G401 (cell line): Measurements from ENCODE around the gene VWA2. TPM values are rescaled to one million over a fixed set of nuclear protein-coding genes. Genes with fewer than 3 reads are reported as not detected.
"Not testable (repeated sequence)": the region's sequence is repeated elsewhere in the genome, so short reads cannot be mapped to it uniquely, and the experiment has no call there.

Experiments used
- DNase-seq: peaks from one replicate; pipeline ENCODE4 v3.0.0-alpha.2; 2015; ENCODE audit warnings: low spot score
- in situ Hi-C: cut with HindIII; loops from 2 replicates; pipeline ENCODE4 v1.10.0; 2016; ENCODE audit warnings: low sequenced_read_pairs, mixed read lengths
- total RNA-seq: library from RNA; depleted of rRNA; stranded (reverse); fragments of >200 nt; shearing (Covaris generic); gene quantifications from 2 replicates; pipeline ENCODE4 v1.2.3, GENCODE V29; 2014; rRNA removed

VWA2 gene
- total RNA-seq, 1 experiment from 2014 or later = not detected

DNA sequence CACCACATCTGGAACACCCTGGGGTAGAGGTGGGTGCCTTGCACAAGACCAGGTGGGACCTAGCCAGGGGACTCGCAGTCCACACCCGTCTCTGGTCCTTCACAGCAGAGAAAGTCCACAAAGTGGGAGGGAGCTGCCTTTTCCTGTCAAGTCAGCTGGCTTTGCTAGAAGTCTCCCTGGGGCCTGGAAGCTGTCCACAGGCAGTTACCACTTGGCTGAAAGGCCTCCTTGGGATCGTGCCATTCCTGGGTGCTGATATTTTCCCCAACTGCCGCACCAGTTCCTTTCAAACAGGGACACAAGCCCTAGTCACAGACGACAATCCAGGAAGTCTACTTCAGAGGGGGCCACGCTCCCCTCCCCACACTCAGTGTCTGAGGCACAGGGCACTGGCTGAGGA is 89.8 kb downstream of the VWA2 start:
- DNase-seq = peak; percentile 76
- in situ Hi-C loops = no loop called here

DNA sequence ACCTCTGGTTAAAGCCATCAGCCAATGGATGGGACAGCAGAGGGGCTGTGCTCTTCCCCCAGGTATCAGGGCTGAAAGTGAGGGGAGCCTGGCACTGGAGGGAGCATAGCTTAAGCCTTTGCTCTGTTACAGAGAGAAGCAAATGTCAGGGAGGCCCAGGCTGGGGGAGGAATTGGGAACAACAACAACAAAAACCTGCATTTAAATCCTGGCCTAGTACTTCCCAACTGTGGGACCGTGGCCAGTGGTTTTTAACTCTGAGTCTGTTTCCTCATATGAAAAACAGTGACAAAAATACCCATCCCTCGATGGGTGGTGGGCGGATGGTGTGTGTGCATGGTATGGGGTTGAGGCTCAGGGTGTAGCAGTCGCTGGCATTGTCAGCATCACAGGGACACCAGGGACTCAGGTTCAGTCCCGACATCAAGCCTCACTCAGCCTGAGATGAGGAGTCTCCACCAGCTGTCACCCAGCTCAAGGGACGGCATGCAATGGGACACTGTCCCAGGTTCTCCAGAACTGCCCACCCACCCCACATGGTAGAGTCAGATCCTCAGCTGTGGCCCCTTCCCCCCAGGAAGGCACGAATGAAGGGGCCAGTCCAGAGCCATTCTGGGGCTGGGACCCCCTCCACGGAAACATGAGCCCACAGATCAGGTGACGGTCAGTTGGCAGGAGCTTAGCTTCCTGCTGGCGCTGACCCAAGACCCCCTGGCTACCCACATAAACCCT is 90.7 kb downstream of the VWA2 start:
- DNase-seq = no peak
- in situ Hi-C loops = no loop called here

DNA sequence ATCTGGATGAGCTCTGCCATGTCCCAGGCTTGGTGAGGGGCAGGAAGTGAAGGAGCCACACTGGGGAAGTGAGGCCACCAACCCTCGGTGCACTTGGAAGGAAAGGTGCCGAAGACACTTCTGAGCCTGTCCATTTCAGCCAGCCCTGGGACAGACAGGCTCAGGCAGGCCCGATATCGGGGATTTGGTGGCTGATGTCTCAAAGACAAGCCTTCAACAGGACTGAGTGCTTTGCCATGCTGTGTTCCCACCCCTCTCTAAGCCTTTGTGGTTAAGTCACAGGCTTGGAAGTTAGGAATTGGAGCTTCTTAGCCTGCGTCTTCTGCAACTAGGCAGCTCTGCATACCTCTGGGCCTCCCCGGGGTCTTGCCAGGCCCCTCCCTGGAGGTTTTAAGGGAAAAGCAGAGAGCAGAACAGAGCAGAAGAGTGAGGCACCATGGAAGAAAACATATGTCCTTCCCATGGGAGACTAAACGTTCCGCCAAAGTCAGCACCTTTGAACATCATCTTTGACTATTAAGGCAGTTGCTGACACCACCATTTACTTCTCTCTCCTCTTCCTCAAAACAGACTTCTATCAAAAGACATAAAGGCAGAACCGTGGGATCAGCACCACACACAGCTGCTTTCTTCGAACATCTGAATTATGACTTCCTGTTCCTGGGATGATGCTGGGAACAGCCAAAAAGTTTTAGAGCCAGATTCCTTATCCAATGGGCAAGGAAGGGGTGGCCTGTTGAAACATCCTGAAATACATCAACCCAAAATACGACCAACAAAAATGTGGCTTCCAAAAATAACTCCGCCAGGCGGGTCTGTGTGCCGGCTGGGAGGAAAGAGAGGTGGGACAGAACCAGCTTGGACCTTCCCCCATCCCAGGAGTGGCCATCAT is 93.5 kb downstream of the VWA2 start:
- no peak for DNase-seq
- in situ Hi-C loops = no loop called here

DNA sequence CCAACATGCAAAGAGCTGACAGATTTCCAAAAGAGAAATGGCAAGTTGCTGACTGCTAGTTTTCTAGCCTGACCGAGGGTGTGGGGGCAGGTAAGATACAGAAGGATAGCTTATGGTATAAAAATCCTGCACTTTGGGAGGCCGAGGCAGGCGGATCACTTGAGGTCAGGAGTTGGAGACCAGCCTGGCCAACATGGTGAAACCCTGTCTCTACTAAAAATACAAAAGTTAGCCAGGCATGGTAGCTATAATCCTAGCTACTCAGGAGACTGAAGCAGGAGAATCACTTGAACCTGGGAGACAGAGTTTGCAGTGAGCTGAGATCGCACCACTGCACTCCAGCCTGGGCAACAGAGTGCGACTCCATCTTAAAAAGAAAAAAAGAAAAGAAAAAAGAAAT is 94.4 kb downstream of the VWA2 start:
- DNase-seq, in situ Hi-C loops: not testable (repeated sequence)

DNA sequence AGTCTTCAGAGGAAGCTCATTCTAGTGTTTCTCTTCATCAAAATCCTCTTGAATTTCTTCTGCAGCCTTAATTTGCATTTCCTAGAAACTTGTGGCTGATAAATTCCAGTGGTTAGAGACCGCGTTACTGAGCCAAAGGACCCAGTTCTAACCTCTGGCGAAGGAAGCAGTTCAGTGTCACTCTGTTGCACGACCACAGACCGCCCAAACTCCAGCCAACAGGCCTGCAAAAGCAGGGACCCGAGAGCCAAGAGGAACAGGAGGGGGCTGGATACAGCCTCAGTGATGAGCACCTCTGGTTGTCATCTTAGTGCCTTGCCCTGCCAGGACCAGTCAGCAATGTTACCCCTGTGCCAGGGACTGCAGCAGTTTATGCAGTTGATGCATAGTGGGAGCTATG is 95.2 kb downstream of the VWA2 start:
- no peak for DNase-seq
- in situ Hi-C loops = no loop called here

GRCh38 chr10:114335614-114336013 is 96.6 kb downstream of the VWA2 start:
- in situ Hi-C loops = no loop called here

DNA sequence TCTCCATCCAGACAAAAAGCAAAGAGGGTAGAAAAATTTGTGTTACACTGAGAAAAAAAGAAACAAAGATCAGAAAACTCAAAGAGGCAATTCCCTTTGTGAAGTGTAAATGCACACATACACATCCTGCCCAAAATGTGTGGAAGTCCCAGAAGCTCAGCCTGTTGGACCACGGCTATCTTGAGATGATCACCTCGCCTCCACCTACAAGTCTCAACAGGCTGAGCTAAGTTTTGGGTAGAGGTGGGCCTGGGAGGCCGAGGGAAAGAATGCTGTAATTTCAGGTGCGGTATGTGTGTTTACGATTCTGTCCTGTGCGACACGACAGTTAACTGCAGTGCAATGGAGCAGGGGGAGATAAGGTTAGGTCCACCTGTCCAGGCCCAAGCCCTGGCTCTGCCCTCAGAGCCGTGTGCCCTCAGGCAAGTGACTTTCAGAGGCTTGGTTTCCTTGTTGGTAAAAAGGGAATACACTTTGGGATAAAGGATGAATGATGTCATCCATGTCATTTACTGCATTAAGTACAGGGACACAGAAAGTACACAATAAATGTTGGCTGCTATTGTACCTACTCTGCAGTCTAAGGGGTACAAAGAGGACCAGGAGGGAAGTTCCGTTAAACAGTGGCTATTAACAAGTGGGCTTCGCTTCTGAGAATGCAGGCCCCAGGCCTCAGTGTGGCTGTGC is 97.9 kb downstream of the VWA2 start:
- in situ Hi-C loops = no loop called here
- no peak for DNase-seq

More at GRCh38 chr10:114335614-114336013, 96.6 kb downstream of the VWA2 start:
- DNase-seq = no peak

DNA sequence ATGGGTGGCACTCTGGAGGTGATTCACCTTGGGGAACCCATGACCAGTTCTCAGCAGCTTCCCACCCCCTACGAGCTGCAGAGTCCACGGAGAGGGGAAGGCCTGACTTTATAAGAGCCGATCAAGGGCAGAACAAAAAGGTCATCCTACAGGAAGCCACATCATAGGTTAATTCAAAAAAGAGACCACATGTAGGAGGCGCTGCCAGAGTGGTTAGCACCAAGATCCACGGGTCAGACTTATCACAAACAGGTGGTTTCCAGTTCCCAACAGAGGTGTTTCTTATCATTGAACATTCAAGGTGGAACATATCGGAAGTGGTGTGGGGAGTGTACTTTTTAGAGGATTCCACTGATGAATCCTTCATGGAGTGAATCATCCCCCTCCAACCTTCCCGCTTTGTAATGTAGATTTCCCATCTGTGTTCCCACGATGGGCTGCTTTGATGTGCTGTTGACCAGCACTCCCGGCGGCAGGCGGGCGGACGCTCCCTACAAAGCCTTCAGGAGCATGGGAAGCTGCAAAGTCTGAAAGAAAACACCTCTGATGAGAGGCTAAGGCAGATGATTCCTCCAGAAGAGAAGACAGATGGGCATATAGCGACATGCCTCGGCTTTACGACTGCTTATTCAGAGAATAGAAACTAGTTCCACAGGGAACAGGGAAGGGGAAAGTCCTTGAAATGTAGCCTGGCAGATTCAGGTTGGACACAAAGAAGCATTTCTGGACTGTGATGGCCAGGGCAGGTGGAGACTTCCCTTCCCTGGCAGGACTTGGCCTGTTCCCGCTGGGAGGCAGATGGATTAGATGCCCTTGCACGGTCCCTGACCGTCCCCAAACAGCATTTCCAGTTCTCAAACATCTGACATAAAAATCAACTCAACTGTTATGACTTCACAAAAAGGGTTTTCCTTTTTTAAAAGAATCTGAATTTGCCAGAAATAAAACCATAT is 98.7 kb downstream of the VWA2 start:
- peak; percentile 97 for DNase-seq
- in situ Hi-C loops = no loop called here

DNA sequence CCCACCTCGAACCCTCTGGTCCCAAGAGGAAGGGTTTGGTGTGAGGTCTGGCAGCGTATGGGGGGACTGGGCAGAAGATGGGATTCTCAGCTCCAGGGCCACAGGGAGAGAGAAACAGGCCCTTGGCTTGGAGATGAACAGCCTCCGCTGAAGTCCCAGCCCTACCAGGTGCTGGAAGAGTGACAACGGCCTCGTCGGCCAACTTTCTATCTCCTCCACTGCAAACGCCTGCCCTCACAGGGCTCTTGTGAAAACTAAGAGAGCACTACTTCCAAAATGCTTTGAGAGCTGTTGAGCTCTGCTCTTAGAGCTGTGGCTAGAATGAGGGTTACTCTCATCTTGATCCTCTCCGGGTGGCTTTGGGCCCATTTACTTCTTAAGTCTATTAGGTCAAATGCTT is 101.8 kb downstream of the VWA2 start:
- DNase-seq = peak; percentile 56
- in situ Hi-C loops = no loop called here

Other genes with a start within 250 kb of the VWA2 start
- gene ADRB1, start 195.4 kb upstream of the VWA2 start, total RNA-seq = 4.1 and 4.8 TPM in 2 replicates
- 5.6 and 6.8 TPM in 2 replicates for gene CCDC186, start 65.1 kb upstream of the VWA2 start, total RNA-seq
- not detected in 2 replicates for gene TDRD1, start 59.9 kb upstream of the VWA2 start, total RNA-seq
- 0.10 TPM in 1 of 2 replicates, not detected in the other for gene AFAP1L2, start 165.2 kb downstream of the VWA2 start, total RNA-seq